Measurements from ENCODE around the gene RPS25.
A peak's percentile ranks its signal among the peaks of the same experiment; 100 is the strongest.
"Not testable (repeated sequence)": the region's sequence is repeated elsewhere in the genome, so short reads cannot be mapped to it uniquely, and the experiment has no call there.

RPS25 gene

DNA sequence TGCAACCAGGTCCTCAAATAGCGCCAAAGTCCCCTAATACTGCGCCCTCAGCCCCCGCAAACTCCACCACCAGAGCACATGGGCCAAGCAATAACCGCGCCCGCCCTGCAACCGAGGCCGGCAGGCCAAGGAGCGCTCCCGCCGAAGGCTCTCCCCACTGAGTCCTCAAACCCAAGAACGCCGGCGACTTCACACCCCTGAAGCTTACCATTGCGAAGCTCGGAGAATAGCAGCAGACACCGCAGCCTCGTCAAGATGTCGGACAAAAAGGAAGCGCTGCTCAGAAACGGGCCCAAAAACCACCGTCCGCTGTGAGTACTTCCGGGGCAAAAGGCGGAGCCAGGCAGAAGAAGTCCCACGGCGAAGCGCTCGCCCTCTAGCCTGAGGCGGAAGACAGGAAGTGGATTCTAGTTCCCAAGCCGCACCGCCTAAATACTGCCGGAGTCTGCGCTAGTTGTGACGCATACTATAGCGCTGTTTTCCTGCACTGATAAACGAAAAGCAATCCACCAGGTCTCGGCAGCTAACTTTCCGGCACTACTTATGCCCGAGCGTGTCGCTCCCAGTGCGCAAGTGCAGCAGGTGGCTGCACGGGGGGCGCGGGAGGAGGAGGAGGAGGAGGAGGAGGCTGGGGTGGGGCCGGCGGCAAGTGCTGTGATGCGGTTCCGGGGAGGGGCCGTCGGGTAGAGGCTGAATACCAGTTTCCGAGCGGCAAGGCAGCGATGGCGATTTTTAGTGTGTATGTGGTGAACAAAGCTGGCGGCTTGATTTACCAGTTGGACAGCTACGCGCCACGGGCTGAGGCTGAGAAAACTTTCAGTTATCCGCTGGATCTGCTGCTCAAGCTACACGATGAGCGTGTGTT lies at the start of gene RPS25, which contains the start of gene TRAPPC4:
TSS of gene RPS25 (minus strand) at position 270 of the 865 bp plus-strand sequence. CDS start at position 211, 59 bp downstream.
TSS of gene TRAPPC4 (plus strand) at position 693 of the 865 bp plus-strand sequence. CDS start at position 723, 30 bp downstream.
- DNase-seq: peak; percentile 99

DNA sequence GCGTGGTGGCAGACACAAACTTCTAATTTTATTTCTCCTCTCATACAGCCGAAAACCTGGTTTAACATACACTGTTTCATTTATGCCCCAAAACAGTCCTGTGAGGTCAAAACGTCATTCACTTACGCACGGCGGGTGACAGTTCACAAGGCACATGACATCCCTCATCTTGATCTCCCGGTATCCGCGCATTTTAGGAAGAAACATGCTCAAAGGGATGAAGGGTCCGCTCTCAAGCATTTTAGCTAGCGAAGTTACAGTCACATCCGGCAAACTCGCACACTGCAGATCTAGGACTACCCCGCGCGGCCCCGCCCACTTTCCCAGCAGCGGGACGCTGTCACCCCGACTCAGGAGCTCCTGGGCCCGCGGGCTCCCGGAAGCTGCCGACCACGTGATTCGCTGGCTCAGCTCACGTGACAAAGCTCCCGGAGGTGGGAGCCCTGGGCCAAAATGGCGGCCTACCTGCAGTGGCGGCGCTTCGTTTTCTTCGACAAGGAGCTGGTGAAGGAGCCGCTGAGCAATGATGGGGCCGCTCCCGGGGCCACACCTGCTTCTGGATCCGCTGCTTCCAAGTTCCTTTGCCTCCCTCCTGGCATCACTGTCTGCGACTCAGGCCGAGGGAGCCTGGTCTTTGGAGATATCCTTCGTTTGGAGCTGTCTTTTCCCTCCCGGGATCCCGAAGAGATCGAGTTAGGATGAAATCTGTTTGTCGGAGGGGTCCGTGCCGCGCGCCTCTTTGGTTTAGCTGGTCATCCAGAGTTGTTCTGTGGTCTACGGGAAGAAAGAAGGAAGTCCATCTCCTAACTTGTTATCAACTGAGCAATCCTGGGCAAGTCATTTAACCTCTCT lies 49.5 kb upstream of the RPS25 start, which contains the start of gene VPS11:
TSS of gene VPS11 (plus strand) at position 448 of the 852 bp plus-strand sequence. CDS start at position 454, 6 bp downstream.
- peak; percentile 98 for DNase-seq

DNA sequence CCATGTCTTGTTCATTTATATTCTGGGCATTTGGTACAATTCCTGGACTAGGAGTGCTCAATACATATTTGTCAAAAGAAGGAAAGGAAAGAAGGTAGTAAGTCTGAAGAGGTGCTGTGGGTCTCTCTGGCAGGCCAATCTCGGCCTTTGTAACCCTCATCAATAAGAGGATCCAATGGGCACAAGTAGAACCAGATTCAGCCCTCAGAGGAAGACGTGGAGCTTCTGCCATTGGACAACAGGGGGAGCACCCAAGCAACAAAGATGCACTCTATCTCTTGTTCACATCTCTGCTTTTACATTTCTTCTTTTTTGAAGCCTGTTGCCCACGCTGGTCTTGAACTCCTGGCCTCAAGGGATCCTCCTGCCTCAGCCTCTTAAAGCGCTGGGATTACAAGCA lies 47.2 kb upstream of the RPS25 start:
- DNase-seq: no peak

DNA sequence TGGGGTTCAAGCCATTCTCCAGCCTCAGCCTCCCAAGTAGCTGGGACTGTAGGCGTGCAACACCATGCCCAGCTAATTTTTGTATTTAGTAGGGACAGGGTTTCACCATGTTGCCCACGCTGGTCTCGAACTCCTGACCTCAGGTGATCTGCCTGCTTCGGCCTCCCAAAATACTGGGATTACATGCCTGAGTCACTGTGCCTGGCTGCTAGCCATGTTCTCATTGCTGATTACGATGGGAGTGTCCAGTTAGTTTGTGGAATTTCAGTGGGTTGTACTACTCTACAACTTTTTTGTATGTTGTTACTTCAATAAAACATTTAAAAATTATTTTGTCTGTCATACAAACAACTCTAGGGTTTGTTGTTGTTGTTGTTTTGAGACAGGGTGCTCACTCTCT lies 44.6 kb upstream of the RPS25 start:
- no peak for DNase-seq

DNA sequence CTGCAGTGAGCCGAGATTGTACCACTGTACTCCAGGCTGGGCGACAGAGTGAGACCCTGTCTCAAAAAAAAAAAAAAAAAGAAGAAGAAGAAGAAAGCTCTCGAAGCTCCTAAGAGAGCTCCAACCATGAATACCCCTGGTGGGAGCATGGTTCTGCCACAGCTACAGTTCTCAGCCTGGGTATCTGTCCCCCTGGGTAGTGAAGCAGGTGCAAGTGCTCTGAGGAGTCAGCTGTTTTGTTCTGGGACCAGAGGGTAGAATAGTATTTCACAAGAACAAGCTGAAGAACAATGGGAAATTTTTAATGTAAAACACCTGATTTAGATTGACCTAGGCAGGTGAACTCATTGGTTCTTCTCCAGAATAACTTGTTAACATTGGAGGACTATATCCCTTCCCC lies 43.1 kb upstream of the RPS25 start:
- DNase-seq: no peak

DNA sequence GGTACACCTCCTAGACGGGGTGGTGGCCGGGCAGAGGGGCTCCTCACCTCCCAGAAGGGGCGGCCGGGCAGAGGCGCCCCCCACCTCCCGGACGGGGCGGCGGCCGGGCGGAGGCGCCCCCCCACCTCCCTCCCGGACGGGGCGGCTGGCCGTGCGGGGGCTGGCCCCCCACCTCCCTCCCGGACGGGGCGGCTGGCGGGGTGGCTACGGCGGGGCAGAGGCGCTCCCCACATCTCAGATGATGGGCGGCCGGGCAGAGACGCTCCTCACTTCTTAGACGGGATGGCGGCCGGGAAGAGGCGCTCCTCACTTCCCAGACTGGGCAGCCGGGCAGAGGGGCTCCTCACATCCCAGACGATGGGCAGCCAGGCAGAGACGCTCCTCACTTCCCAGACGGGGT lies 41.0 kb upstream of the RPS25 start:
- DNase-seq: not testable (repeated sequence)

DNA sequence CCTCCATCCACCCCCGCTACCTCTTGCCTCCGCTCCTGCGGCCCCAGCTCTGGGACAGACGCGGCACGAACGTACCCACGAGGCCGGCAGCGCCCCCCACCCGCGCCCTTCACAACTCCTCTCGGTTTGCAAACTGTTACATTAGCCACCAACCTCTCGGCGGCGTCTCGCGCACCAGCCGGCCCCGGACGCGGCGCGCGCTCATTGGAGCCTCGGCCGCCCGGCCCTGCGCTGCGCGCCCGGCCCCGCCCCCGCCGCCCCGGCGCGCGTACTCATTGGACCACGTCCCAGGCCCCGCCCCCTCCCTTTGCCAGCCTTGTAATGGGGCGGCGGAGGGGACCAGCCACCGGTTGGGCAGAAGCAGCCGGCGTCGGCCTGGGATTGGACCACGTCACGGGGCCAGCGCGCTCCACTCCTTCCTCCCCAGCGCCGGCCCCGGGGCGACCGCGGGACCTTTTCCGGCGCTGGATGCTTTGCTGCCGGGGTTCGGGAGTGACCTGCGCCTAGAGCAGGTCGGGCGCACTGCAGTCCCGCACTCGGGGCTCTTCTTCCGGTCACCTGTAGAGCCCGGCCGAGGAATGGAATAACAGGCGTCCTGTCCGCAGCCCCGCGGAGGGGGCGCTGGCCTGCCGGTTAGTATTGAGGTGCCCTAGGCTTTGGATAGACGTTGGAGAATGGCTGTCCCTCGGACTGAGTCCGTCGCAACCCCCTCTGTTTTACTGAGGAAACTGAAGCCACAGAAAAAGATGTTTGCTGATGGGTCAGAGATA lies 39.0 kb upstream of the RPS25 start, which contains the start of gene HYOU1:
TSS of gene HYOU1 (minus strand) at position 206 of the 770 bp plus-strand sequence. CDS start 1,045 bp downstream, outside the sequence.
- peak; percentile 99 for DNase-seq

DNA sequence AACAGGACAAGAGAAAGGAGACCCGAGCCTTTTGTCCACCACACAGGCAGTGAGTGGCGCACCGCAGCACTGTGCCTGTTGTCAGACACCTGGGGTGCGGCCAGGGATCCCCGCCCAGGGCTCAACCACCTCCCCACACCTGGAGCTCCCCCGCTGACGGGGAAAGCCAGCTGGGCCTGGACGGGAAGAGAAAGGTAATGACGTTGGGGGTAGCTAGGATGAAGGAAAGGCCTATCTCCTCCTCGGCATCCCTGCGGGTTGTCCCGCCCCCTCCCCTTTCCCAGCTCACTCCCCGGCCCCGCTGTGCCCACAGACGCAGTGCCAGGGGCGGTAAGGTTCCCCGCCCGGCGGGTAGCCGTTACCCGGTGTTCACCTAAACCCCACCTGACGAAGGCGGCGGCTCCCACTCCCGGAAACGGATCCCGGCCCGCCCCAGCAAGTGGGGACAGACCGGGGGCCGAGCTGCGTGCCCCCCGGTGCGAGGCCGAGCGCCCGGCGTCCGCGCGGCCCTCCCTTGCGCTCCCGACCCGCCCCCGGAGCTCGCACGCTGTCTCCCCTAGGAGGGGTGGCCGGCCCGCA lies 38.4 kb upstream of the RPS25 start:
- DNase-seq: no peak

DNA sequence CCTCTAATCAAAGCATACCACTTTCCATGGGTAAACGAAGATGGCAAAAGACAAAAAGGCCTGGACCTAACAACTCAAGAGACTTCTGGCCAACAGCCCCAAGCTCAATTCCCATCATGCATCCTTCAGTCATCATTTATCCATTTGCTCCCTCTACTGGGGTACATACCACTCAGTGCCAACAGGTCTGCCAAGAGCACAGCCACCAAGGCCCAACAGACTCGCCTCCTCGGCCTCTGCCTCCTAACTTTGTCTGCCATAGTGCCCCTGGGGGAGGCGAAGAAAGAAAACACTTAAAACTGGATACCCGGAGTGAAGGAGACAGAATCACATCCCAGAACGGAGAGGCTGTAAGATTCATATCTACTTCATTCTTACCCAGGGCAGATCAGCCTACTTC lies 37.8 kb upstream of the RPS25 start:
- DNase-seq: no peak

DNA sequence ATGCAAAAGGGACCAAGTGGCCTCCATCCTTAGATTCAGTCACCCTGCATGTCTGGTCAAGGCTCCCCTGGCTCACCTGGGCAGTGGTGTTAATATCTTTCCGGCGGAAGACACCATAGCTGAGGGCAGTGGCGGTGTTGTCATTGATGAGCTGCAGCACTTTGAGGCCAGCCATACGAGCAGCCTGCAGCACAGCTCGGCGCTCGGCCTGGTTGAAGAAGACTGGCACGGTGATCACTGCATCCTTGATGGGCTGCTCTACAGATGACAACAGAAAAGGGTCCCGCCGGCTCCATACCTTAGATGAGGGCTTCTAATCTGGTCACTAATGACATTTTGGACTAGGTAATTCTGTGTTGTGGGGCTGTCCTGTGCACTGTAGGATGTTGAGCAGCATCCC lies 36.3 kb upstream of the RPS25 start:
- DNase-seq: no peak

DNA sequence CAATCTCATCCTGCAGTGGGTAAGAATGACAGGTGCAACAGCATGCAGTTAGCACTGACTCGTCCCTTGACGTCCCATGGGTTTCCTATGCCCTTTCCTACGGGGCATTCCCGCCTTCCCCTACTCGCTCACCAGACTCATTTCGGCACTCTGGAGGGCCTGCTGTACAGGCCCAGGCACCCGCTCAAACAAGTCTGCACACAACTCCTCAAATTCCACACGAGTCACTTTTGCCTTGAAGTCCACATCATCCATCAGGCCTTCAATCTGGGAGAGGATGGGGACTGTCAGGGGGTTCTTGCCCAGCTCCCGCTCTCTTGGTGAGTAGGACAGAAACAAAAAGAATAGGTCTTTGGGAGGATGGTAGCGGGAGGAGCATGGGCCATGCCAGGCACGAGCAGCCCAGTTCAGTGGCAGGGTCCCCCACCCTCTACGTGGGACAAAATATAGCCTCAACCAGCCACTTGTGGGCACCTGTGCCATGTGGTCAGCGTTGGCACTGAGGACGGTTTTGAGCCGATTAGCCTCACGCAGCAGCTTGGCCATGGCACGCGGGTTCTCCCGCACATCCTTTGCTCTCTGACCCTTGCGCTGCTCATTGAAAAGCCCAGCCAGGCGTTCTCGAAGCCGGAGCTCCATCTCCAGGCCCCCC lies 34.1 kb upstream of the RPS25 start:
- no peak for DNase-seq

DNA sequence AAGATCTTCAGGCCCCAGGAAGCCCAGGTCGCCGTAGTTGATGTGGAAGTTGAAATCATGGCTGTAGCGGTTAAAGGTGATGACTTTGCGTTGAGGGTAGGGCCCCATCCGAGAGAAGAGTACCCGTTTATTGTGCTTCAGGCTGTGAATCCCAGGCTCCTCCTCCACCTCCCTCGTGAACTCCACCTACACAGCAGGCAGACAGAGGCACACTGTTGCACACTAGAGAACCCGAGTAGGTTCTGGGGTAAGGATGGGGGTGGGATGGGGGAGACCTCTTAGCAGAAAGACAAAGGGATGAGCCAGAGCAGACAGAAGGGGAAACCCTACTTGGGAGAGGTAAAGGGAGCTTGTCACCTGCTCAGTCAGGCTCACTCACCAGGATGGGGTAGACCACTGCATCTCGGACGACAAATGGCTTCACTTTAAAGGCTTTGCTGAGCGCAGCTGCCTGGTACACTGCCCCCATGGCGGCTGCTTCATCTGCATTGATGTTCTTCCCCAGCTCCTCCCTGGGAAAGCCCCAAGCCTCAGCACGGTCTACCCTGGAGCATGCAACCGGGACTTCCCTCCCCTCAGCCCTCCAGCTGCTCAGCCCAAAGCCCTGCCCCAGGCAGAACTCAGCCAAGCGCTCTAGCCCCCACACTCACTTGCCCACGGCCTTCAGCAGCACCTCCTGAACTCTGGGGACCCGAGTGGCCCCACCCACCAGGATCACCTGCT lies 33.5 kb upstream of the RPS25 start:
- no peak for DNase-seq

DNA sequence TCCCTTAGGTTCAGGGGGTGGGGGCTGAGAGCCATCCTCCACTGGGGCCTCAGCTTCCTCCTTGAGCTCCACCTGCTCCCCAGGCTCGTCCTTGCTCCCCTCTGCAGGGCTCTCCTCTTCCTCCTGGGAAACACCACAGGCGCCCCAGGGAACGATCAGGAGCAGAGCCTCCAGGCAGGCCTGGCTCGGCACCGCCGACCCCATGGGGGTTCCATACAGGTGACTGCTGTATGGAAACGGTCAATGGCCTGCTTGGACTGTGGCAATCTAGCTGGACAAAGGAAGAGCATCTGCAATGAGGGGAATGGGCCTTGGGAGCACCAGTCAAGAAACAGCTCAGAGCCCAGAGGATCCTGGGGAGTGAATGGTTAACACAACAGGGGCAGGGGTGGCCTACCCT lies 30.9 kb upstream of the RPS25 start:
- no peak for DNase-seq

DNA sequence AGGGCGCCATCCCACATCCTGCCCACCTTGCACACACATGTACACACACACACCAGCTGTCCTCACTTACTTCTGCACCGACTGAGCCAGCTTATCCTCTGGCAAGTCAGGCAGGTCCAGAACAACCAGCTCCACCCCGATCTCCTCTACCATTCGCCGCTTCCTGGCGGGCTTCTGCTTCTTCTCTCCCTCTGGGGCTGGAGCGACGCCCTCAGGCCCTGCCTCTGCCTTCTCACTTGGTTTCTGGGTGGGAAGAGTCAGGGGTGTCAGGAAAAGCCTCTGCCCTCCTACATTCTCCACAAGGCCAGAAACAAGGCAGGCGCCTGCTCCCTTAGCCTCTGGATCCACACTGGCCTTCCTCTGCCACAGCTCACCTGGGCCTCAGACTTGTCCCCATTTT lies 30.5 kb upstream of the RPS25 start:
- no peak for DNase-seq

DNA sequence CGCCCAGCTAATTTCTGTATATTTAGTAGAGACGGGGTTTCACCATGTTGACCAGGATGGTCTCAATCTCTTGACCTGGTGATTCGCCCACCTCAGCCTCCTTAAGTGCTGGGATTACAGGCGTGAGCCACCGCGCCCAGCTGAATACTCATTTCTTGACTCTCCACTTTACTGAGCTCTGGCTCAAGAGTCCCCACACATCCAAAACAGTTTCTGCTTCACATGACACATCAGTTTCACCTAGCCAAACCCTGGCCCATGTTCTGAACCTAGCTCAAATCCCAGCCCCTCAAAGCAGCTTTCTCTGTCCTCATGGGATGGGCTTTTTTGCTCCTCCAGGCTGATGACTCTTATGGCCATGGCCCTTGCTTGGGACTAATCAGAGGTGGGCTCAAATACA lies 29.1 kb upstream of the RPS25 start:
- no peak for DNase-seq

DNA sequence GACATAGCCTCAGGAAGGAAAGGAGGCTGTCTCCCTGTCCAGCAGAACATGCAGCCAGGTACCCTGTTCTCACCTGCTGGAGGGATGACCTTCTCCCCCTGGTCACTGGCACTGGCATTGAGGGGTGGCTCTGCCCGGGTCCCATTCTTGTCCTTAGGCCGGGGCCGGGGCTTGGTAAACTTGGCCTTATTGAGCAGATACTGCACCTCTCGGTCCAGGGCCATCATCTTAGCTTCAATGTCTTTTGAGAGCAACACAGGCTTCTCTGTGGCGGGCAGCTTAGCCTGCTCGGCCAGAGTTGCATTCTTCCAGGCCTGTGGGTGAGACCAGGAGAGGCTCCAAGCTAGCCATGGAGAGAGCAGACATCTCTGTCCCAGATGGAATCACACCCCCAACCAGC lies 28.3 kb upstream of the RPS25 start:
- no peak for DNase-seq

DNA sequence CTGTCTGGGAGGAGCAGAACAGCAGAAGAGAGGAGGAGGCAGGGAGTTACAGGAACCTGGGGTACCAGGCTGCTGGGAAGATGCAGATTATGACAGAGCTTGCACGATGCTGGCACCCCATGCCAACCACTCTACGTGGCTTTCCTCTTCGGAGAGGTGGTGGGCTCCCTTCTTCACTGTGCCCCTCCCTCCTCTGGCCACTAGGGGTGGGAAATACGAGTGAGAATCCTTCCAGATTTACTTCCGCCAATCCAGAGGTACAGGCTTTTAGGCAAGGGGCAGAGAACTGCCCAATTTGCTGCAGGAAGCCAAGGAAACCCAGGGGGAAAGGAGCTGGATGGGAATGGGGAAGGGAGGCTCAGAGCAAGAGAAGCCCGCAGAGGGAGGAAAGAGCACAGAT lies 26.6 kb upstream of the RPS25 start:
- no peak for DNase-seq

DNA sequence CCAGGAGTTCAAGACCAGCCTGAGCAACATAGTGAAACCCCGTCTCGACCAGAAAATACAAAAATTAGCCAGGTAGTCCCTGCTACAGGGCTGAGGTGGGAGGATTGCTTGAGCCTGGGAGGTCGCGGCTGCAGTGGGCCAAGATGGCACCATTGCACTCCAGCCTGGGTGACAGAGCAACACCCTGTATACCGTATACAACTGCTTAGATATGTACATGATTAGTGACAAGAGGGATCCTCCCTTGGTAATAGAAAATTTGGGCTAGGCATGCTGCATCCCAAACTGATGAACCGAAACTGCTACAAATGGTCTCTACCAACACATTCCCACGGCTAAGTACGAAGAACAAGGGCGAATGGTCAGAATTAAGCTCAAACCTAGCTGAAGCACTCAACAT lies 24.8 kb upstream of the RPS25 start:
- DNase-seq: no peak

DNA sequence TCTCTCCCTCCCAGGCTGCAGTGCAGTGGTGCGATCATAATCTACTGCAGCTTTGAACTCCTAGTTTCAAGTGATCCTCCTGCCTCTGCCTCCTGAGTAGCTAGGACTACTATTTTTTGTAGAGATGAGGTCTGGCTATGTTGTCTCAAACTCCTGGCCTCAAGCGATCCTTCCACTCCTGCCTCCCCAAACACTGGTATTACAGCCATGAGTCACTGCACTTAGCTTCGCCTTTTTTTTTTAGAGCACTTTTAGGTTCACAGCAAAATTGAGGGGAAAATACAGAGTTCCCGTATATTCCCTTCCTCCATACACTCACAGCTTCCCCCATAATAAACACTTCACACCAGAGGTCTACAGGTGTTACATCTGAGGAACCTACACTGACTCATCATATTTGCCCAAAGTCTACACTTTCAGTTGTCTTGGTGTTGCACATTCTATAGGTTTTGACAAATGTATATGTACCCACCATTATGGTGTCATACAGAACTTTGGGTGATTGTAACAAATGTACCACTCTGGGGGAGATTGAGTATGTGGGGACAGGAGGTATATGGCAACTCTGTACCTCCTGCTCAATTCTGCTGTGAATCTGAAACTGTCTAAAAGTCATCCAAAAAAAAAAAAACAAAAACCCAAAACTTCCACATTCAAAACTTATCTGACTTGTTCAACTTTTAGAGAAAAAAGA lies 23.8 kb upstream of the RPS25 start:
- DNase-seq: no peak

DNA sequence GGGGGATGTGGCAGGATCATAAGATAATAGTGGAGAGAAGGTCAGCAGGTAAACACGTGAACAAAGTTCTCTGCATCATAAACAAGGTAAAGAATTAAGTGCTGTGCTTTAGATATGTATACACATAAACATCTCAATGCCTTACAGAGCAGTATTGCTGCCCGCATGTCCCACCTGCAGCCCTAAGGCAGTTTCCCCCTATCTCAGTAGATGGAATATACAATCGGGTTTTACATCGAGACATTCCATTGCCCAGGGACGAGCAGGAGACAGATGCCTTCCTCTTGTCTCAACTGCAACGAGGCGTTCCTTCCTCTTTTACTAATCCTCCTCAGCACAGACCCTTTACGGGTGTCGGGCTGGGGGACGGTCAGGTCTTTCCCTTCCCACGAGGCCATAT lies 21.3 kb upstream of the RPS25 start:
- not testable (repeated sequence) for DNase-seq

DNA sequence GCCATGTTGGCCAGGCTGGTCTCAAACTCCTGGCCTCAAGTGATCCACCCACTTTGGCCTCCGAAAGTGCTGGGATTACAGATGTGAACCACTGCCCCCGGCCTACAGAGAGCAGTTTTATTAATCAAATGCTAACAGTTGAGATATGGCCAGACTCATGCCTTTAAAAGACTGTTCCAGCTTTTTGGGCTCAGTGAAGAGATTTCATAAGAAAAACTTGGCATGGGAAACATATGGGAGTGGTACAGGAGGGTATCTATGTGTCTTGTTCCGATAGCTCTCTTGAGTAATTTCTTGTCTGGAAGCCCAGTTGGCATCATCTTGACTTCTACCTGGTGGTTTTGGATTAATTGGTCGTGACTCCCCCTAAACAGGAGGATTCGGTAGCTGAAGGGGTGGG lies 20.7 kb upstream of the RPS25 start:
- no peak for DNase-seq
